Measurements from ENCODE around the gene RNF138. TPM values are rescaled to one million over a fixed set of nuclear protein-coding genes. Genes with fewer than 3 reads are reported as not detected.

Gene RNF138
- total RNA-seq, 4 donors from 2014 or later: 18.3 to 32.2 (median 28.5) TPM

- no peak for DNase-seq
- Histone ChIP-seq H3K4me1 (peaks cover 16 to 44% (median 26%) of the 10 kb centered on the region in 4 donors), H3K36me3 (no peaks in the 10 kb centered on the region), H3K4me3 (no peak overlapping the region), H3K27me3 (no peaks in the 10 kb centered on the region), H3K9me3 (no peaks in the 10 kb centered on the region), H3K27ac (no peak overlapping the region)
- intact Hi-C loops (cut with DNase I; ENCODE audit: low total_unique reads): no loop called here
- TF ChIP-seq EP300 (IDR thresholded peaks at IDR 0.05; ENCODE audit: low read depth) (no peak), CTCF (IDR thresholded peaks at IDR 0.05) (no peak), POLR2A (IDR thresholded peaks at IDR 0.05) (no peak), POLR2AphosphoS5 (IDR thresholded peaks at IDR 0.05) (no peak)
- in situ Hi-C loops (cut with MboI; ENCODE audit: low pct_ligation_motif_present in 1 of 4, low pct_unique_long_range_greater_than_20kb in 1 of 4, low sequenced_read_pairs in 3 of 4): loop anchor here in 1 of 4 donors (25.0 kb wide), 1 partner anchor 158 kb away; the partner anchor contains the start of gene TRAPPC8
- WGBS, 2 donors (ENCODE audit: low coverage in 1 of 2): 82 to 84% methylated on average over 7 of the region's 7 CpGs
Observed at GRCh38 chr18:32095192-32095899, 3.7 kb downstream of the RNF138 start.

DNA sequence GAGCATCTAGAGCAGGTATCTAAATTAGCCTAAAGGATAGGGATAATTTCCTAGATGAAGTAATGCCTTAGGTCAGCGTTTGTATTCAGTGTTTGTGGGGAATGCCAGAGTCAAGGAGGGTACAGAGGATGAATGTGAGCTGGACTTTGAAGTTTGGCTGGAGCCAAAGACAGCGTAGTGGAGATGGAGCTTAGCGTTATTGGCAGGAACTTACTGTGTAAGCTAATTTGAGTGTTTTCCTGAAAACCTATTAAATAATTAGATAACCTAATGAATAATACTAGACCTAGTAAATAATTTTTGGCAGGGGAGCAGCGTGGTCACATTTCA, 4.2 kb downstream of the RNF138 start:
- DNase-seq: no peak
- Histone ChIP-seq H3K36me3 (no peaks in the 10 kb centered on the region), H3K27ac (no peak overlapping the region), H3K9me3 (no peaks in the 10 kb centered on the region), H3K27me3 (no peaks in the 10 kb centered on the region), H3K4me1 (peaks cover 16 to 41% (median 25%) of the 10 kb centered on the region in 4 donors), H3K4me3 (no peak overlapping the region)
- intact Hi-C loops (cut with DNase I; ENCODE audit: low total_unique reads) (no loop called here), in situ Hi-C loops (cut with MboI; ENCODE audit: low pct_ligation_motif_present in 1 of 4, low pct_unique_long_range_greater_than_20kb in 1 of 4, low sequenced_read_pairs in 3 of 4) (loop anchor here in 1 of 4 donors (25.0 kb wide), 1 partner anchor 159 kb away; the partner anchor contains the start of gene TRAPPC8)
- TF ChIP-seq POLR2AphosphoS5 (IDR thresholded peaks at IDR 0.05) (no peak), EP300 (IDR thresholded peaks at IDR 0.05; ENCODE audit: low read depth) (no peak)
- WGBS, 2 donors (ENCODE audit: low coverage in 1 of 2): 78 to 83% methylated on average over 4 of the region's 4 CpGs

- in situ Hi-C loops (cut with MboI; ENCODE audit: low pct_ligation_motif_present in 1 of 4, low pct_unique_long_range_greater_than_20kb in 1 of 4, low sequenced_read_pairs in 3 of 4) (loop anchor here in 1 of 4 donors (25.0 kb wide), 1 partner anchor 160 kb away; the partner anchor contains the start of gene TRAPPC8), intact Hi-C loops (cut with DNase I; ENCODE audit: low total_unique reads) (no loop called here)
- TF ChIP-seq POLR2A (IDR thresholded peaks at IDR 0.05): no peak
- TF ChIP-seq POLR2AphosphoS5 (IDR thresholded peaks at IDR 0.05): no peak
- TF ChIP-seq CTCF (IDR thresholded peaks at IDR 0.05): no peak
- TF ChIP-seq EP300 (IDR thresholded peaks at IDR 0.05; ENCODE audit: low read depth): no peak
- H3K9me3 ChIP-seq: no peaks in the 10 kb centered on the region
- no peaks in the 10 kb centered on the region for H3K36me3 ChIP-seq
- H3K27me3 ChIP-seq: no peaks in the 10 kb centered on the region
- 57 to 70% methylated on average over 1 to 2 of the region's 2 CpGs for WGBS, 2 donors (ENCODE audit: low coverage in 1 of 2)
- peaks cover 16 to 34% (median 22%) of the 10 kb centered on the region in 4 donors for H3K4me1 ChIP-seq
- no peak overlapping the region for H3K4me3 ChIP-seq
- no peak overlapping the region for H3K27ac ChIP-seq
- no peak for DNase-seq
Observed at GRCh38 chr18:32096946-32097345, 5.3 kb downstream of the RNF138 start.

DNA sequence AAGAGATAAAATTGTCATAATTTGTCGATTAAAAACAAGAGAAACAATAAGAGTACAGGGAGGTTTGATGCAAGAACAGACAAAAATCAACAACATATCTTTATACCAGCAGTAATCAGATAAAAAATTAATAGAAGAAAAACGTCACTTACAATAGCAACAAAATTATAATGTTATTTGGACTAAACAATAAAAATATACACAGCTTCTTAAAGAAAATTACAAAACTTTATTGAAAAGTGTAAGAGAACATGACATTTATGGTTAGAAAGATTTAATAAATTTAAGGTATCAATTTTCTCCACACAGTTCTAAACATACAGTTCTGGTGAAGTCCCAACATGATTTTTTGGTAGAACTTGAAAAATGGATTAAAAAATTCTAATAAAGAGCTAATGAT, 12.8 kb downstream of the RNF138 start:
- Histone ChIP-seq H3K4me1 (no peaks in the 10 kb centered on the region), H3K27ac (no peak overlapping the region), H3K4me3 (no peak overlapping the region), H3K27me3 (no peaks in the 10 kb centered on the region), H3K36me3 (no peaks in the 10 kb centered on the region), H3K9me3 (no peaks in the 10 kb centered on the region)
- DNase-seq: no peak
- 80 to 91% methylated on average over 1 to 2 of the region's 2 CpGs for WGBS, 2 donors (ENCODE audit: low coverage in 1 of 2)
- TF ChIP-seq CTCF (IDR thresholded peaks at IDR 0.05) (no peak), POLR2AphosphoS5 (IDR thresholded peaks at IDR 0.05) (no peak), POLR2A (IDR thresholded peaks at IDR 0.05) (no peak), EP300 (IDR thresholded peaks at IDR 0.05; ENCODE audit: low read depth) (no peak)
- intact Hi-C loops (cut with DNase I; ENCODE audit: low total_unique reads) (no loop called here), in situ Hi-C loops (cut with MboI; ENCODE audit: low pct_ligation_motif_present in 1 of 4, low pct_unique_long_range_greater_than_20kb in 1 of 4, low sequenced_read_pairs in 3 of 4) (no loop called here)

Measured in transverse colon (tissue), 4 donors.